ENCODE measurements around the gene PMS1. TPM values are rescaled to one million over a fixed set of nuclear protein-coding genes. Genes with fewer than 3 reads are reported as not detected.
A peak's percentile ranks its signal among the peaks of the same experiment; 100 is the strongest.
"Not testable (repeated sequence)": the region's sequence is repeated elsewhere in the genome, so short reads cannot be mapped to it uniquely, and the experiment has no call there.

The PMS1 gene
- 28.0 and 38.1 TPM in 2 replicates for total RNA-seq (2014; rRNA removed; shearing (Covaris generic))

GRCh38 chr2:189783927-189784867 lies at the start of gene PMS1, which contains the start of gene ORMDL1:
TSS of gene PMS1 (plus strand) at chr2:189784450. CDS start at chr2:189791810, 7,360 bp downstream.
TSS of gene ORMDL1 (minus strand) at chr2:189784339. CDS start at chr2:189782595, 1,744 bp downstream.
- DNase-seq: peak; percentile 94
- H3K36me3 ChIP-seq (replicated peaks; ENCODE audit: control insufficient read depth, insufficient read depth, low read length): peaks cover 4% of the 10 kb centered on the region
- peak within 1 kb of the TSS; percentile 92 for H3K4me3 ChIP-seq (ENCODE audit: insufficient read depth, low read depth, low read length)
- H3K27me3 ChIP-seq (ENCODE audit: control insufficient read depth, insufficient read depth, low read length): no peaks in the 10 kb centered on the region

GRCh38 chr2:189751080-189751658 lies 33.1 kb upstream of the PMS1 start:
- no peaks in the 10 kb centered on the region for H3K27me3 ChIP-seq (ENCODE audit: control insufficient read depth, insufficient read depth, low read length)
- no peak overlapping the region for H3K4me3 ChIP-seq (ENCODE audit: insufficient read depth, low read depth, low read length)
- peak; percentile 44 for DNase-seq
- peaks cover 2% of the 10 kb centered on the region for H3K36me3 ChIP-seq (replicated peaks; ENCODE audit: control insufficient read depth, insufficient read depth, low read length)

- DNase-seq: no peak
- Histone ChIP-seq H3K4me3 (ENCODE audit: insufficient read depth, low read depth, low read length) (no peak overlapping the region), H3K27me3 (ENCODE audit: control insufficient read depth, insufficient read depth, low read length) (no peaks in the 10 kb centered on the region), H3K36me3 (replicated peaks; ENCODE audit: control insufficient read depth, insufficient read depth, low read length) (no peaks in the 10 kb centered on the region; the same call in 1 of the 2 replicates)
Measured at GRCh38 chr2:189756311-189756952, 27.8 kb upstream of the PMS1 start.

- not testable (repeated sequence) for H3K4me3 ChIP-seq (ENCODE audit: insufficient read depth, low read depth, low read length); DNase-seq; H3K36me3 ChIP-seq (replicated peaks; ENCODE audit: control insufficient read depth, insufficient read depth, low read length); H3K27me3 ChIP-seq (ENCODE audit: control insufficient read depth, insufficient read depth, low read length)
Measured at GRCh38 chr2:189760154-189760553, 24.1 kb upstream of the PMS1 start.

GRCh38 chr2:189762229-189762550 lies 22.1 kb upstream of the PMS1 start:
- H3K36me3 ChIP-seq (replicated peaks; ENCODE audit: control insufficient read depth, insufficient read depth, low read length): no peaks in the 10 kb centered on the region; the same call in 1 of the 2 replicates
- peak overlapping the region; percentile 87 for H3K4me3 ChIP-seq (ENCODE audit: insufficient read depth, low read depth, low read length)
- no peak for DNase-seq
- no peaks in the 10 kb centered on the region for H3K27me3 ChIP-seq (ENCODE audit: control insufficient read depth, insufficient read depth, low read length)

GRCh38 chr2:189762551-189763298 lies 21.5 kb upstream of the PMS1 start, which contains the start of gene OSGEPL1:
TSS of gene OSGEPL1 (minus strand) at chr2:189762792. CDS start at chr2:189761640, 1,152 bp downstream.
- Histone ChIP-seq H3K4me3 (ENCODE audit: insufficient read depth, low read depth, low read length) (peak within 1 kb of the TSS; percentile 87), H3K27me3 (ENCODE audit: control insufficient read depth, insufficient read depth, low read length) (no peaks in the 10 kb centered on the region)

GRCh38 chr2:189763908-189764661 lies 20.2 kb upstream of the PMS1 start:
- Histone ChIP-seq H3K27me3 (ENCODE audit: control insufficient read depth, insufficient read depth, low read length) (no peaks in the 10 kb centered on the region), H3K4me3 (ENCODE audit: insufficient read depth, low read depth, low read length) (no peak overlapping the region), H3K36me3 (replicated peaks; ENCODE audit: control insufficient read depth, insufficient read depth, low read length) (no peaks in the 10 kb centered on the region; the same call in 1 of the 2 replicates)
- DNase-seq: no peak

More at GRCh38 chr2:189762551-189763298, 21.5 kb upstream of the PMS1 start, which contains the start of gene OSGEPL1:
- DNase-seq: peak; percentile 63
- no peaks in the 10 kb centered on the region; the same call in 1 of the 2 replicates for H3K36me3 ChIP-seq (replicated peaks; ENCODE audit: control insufficient read depth, insufficient read depth, low read length)

- peaks cover 12% of the 10 kb centered on the region for H3K36me3 ChIP-seq (replicated peaks; ENCODE audit: control insufficient read depth, insufficient read depth, low read length)
- H3K4me3 ChIP-seq (ENCODE audit: insufficient read depth, low read depth, low read length): no peak overlapping the region
- H3K27me3 ChIP-seq (ENCODE audit: control insufficient read depth, insufficient read depth, low read length): no peaks in the 10 kb centered on the region
- DNase-seq: no peak
Measured at GRCh38 chr2:189770590-189771322, 13.5 kb upstream of the PMS1 start.

- H3K4me3 ChIP-seq (ENCODE audit: insufficient read depth, low read depth, low read length): no peak overlapping the region
- DNase-seq: no peak
- peaks cover 12% of the 10 kb centered on the region for H3K36me3 ChIP-seq (replicated peaks; ENCODE audit: control insufficient read depth, insufficient read depth, low read length)
- H3K27me3 ChIP-seq (ENCODE audit: control insufficient read depth, insufficient read depth, low read length): no peaks in the 10 kb centered on the region
Measured at GRCh38 chr2:189772212-189772611, 12.0 kb upstream of the PMS1 start.

- Histone ChIP-seq H3K4me3 (ENCODE audit: insufficient read depth, low read depth, low read length) (no peak overlapping the region), H3K27me3 (ENCODE audit: control insufficient read depth, insufficient read depth, low read length) (no peaks in the 10 kb centered on the region), H3K36me3 (replicated peaks; ENCODE audit: control insufficient read depth, insufficient read depth, low read length) (peaks cover 7% of the 10 kb centered on the region)
- no peak for DNase-seq
Measured at GRCh38 chr2:189782221-189782671, 2.0 kb upstream of the PMS1 start.

GRCh38 chr2:189783451-189783926 lies 761 bp upstream of the PMS1 start:
- H3K36me3 ChIP-seq (replicated peaks; ENCODE audit: control insufficient read depth, insufficient read depth, low read length): peaks cover 6% of the 10 kb centered on the region
- H3K27me3 ChIP-seq (ENCODE audit: control insufficient read depth, insufficient read depth, low read length): no peaks in the 10 kb centered on the region
- peak overlapping the region; percentile 92 for H3K4me3 ChIP-seq (ENCODE audit: insufficient read depth, low read depth, low read length)
- peak; percentile 11 for DNase-seq

- Histone ChIP-seq H3K4me3 (ENCODE audit: insufficient read depth, low read depth, low read length) (no peak overlapping the region), H3K36me3 (replicated peaks; ENCODE audit: control insufficient read depth, insufficient read depth, low read length) (peaks cover 6% of the 10 kb centered on the region), H3K27me3 (ENCODE audit: control insufficient read depth, insufficient read depth, low read length) (no peaks in the 10 kb centered on the region)
- no peak for DNase-seq
Measured at GRCh38 chr2:189791338-189792042, 7.2 kb downstream of the PMS1 start.
